Measurements from ENCODE around the gene CHRNA5.
"Not testable (repeated sequence)": the region's sequence is repeated elsewhere in the genome, so short reads cannot be mapped to it uniquely, and the experiment has no call there.

CHRNA5 gene

GRCh38 chr15:78565951-78566774, 843 bp downstream of the CHRNA5 start:
- peak; percentile 60 for DNase-seq (ENCODE audit: low read depth, low spot score)

GRCh38 chr15:78567531-78567930, 2.2 kb downstream of the CHRNA5 start:
- no peak for DNase-seq (ENCODE audit: low read depth, low spot score)

GRCh38 chr15:78570710-78571109, 5.4 kb downstream of the CHRNA5 start:
- no peak for DNase-seq (ENCODE audit: low read depth, low spot score)

GRCh38 chr15:78571382-78571781, 6.1 kb downstream of the CHRNA5 start:
- no peak for DNase-seq (ENCODE audit: low read depth, low spot score)

GRCh38 chr15:78573416-78573815, 8.1 kb downstream of the CHRNA5 start:
- DNase-seq (ENCODE audit: low read depth, low spot score): no peak

- no peak for DNase-seq (ENCODE audit: low read depth, low spot score)
These were observed 9.6 kb downstream of the CHRNA5 start for GRCh38 chr15:78574944-78575343.

GRCh38 chr15:78597583-78597982, 32.3 kb downstream of the CHRNA5 start:
- DNase-seq (ENCODE audit: low read depth, low spot score): no peak

GRCh38 chr15:78598348-78598747, 33.0 kb downstream of the CHRNA5 start:
- DNase-seq (ENCODE audit: low read depth, low spot score): no peak

GRCh38 chr15:78599189-78599588, 33.9 kb downstream of the CHRNA5 start:
- DNase-seq (ENCODE audit: low read depth, low spot score): no peak

- no peak for DNase-seq (ENCODE audit: low read depth, low spot score)
These were observed 38.1 kb downstream of the CHRNA5 start for GRCh38 chr15:78603467-78603866.

- no peak for DNase-seq (ENCODE audit: low read depth, low spot score)
These were observed 39.1 kb downstream of the CHRNA5 start for GRCh38 chr15:78604420-78604819.

- no peak for DNase-seq (ENCODE audit: low read depth, low spot score)
These were observed 39.9 kb downstream of the CHRNA5 start for GRCh38 chr15:78605201-78605600.

GRCh38 chr15:78605680-78606079, 40.4 kb downstream of the CHRNA5 start:
- no peak for DNase-seq (ENCODE audit: low read depth, low spot score)

- DNase-seq (ENCODE audit: low read depth, low spot score): not testable (repeated sequence)
These were observed 44.2 kb downstream of the CHRNA5 start for GRCh38 chr15:78609551-78609950.

- DNase-seq (ENCODE audit: low read depth, low spot score): no peak
These were observed 48.7 kb downstream of the CHRNA5 start for GRCh38 chr15:78614021-78614420.

- no peak for DNase-seq (ENCODE audit: low read depth, low spot score)
These were observed 49.9 kb downstream of the CHRNA5 start for GRCh38 chr15:78615151-78615589.

GRCh38 chr15:78616506-78616905, 51.2 kb downstream of the CHRNA5 start:
- DNase-seq (ENCODE audit: low read depth, low spot score): no peak

GRCh38 chr15:78617076-78617475, 51.8 kb downstream of the CHRNA5 start:
- no peak for DNase-seq (ENCODE audit: low read depth, low spot score)

GRCh38 chr15:78617516-78617915, 52.2 kb downstream of the CHRNA5 start:
- DNase-seq (ENCODE audit: low read depth, low spot score): no peak

GRCh38 chr15:78618064-78618463, 52.7 kb downstream of the CHRNA5 start:
- DNase-seq (ENCODE audit: low read depth, low spot score): no peak

GRCh38 chr15:78618490-78618934, 53.2 kb downstream of the CHRNA5 start:
- peak; percentile 89 for DNase-seq (ENCODE audit: low read depth, low spot score)

GRCh38 chr15:78619022-78619950, 54.0 kb downstream of the CHRNA5 start:
- DNase-seq (ENCODE audit: low read depth, low spot score): no peak
